Activated CD8-positive, alpha-beta T cell treated with anti-CD3 and anti-CD28 coated beads for 36 hours (primary cell): Measurements from ENCODE around the gene ILK. TPM values are rescaled to one million over a fixed set of nuclear protein-coding genes. Genes with fewer than 3 reads are reported as not detected.

ENCODE experiments used
- ATAC-seq: fragments of 200-7000 bp; cut with Tn5 transposase; one replicate; pipeline ENCODE4 v1.10.0; 2021; ENCODE audit warnings: mild to moderate bottlenecking, moderate library complexity
- CTCF ChIA-PET: fragments of 350-600 bp; sonication (Branson Sonifier 250); formaldehyde crosslinking; loops from one replicate; lab custom pipeline; 2021; ENCODE audit warnings: antibody characterized with exemption; lab: Charles Lee
- POLR2A ChIA-PET: fragments of 350-600 bp; sonication (Branson Sonifier 250); formaldehyde crosslinking; loops from one replicate; lab custom pipeline; 2021; ENCODE audit warnings: antibody characterized with exemption; lab: Charles Lee
- DNase-seq: peaks from one replicate; pipeline ENCODE4 v3.0.0-alpha.2; 2020
- H3K27ac Mint-ChIP-seq: one replicate; pipeline ENCODE4 v1.8.0; 2021; ENCODE audit warnings: mild to moderate bottlenecking, mixed read lengths
- H3K27me3 Mint-ChIP-seq: one replicate; pipeline ENCODE4 v1.8.0; 2021; ENCODE audit warnings: mixed read lengths
- H3K36me3 Mint-ChIP-seq: one replicate; pipeline ENCODE4 v1.8.0; 2021; ENCODE audit warnings: low read depth, mixed read lengths
- H3K4me1 Mint-ChIP-seq: one replicate; pipeline ENCODE4 v1.8.0; 2021; ENCODE audit warnings: low read depth, mixed read lengths
- H3K4me3 Mint-ChIP-seq: one replicate; pipeline ENCODE4 v1.8.0; 2021; ENCODE audit warnings: mild to moderate bottlenecking, moderate library complexity, mixed read lengths
- H3K9me3 Mint-ChIP-seq: one replicate; pipeline ENCODE4 v1.8.0; 2021; ENCODE audit warnings: mixed read lengths
- intact Hi-C: fragments of 100-400 bp; cut with micrococcal nuclease; formaldehyde crosslinking; loops from one replicate; pipeline ENCODE4 v1.10.0; 2022
- total RNA-seq, 2 experiments: library from RNA; stranded (reverse); gene quantifications; one replicate each; pipeline ENCODE4 v1.2.3, GENCODE V29; 2021
- TF ChIP-seq, protein P1 (sequence below): fragments of 200-600 bp; IDR thresholded peaks from one replicate; pipeline ENCODE4 v1.8.0; 2022; ENCODE audit warnings: antibody characterized with exemption, mild to moderate bottlenecking

Gene ILK
- total RNA-seq, result 10 to 100 TPM; 70.6 to 71.7 TPM

DNA sequence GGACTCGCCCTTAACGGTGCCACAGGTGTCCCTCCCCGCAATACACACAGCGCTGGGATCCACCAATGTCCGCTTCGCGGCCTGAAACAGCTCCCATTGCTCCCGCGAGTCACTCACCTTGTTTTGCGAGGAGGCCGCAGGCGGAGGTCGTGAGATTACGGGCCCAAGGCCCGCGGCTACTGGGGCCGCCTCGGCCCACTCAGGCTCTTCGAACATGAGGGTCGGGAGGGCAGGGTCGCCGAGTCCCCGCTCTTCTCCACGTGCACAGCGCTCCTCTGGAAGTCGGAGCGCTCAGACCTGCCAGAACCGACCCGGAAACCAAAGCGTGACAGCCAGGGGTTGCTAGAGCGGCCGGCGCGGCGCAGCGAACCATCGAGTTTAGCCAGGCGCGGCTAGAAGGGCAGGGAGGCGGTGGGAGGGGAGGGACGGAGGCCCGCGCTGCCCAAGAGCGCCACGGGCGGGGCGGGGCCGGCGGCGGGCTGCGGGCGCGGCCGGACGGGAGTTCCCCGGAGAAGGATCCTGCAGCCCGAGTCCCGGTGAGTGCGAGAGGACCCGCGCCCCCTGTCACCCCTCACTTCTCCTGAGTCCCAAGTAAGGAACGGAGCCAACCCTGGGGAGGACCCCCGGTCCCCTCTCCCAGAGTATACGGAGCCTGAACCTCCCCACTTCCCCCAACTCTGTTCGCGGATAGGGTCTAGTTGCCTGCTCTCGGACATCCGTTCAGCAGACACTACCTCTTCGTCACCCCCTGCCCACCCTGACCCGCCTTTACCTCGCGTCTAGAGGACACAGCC is at the start of gene ILK, which contains the start of gene RRP8:
Gene ILK, plus strand, starts transcription at position 488 of the 794 bp plus-strand sequence. CDS start 498 bp downstream, outside the sequence.
Gene RRP8, minus strand, starts transcription at position 330 of the 794 bp plus-strand sequence. Its CDS starts 114 bp downstream, at position 216.
- Mint-ChIP-seq H3K4me3 (no peak within 1 kb of the TSS), H3K27me3 (no peaks in the 10 kb centered on the region), H3K4me1 (peaks cover 49% of the 10 kb centered on the region), H3K36me3 (peaks cover 38% of the 10 kb centered on the region), H3K9me3 (no peaks in the 10 kb centered on the region), H3K27ac (no peak within 1 kb of the TSS)
- peak; percentile 90 for DNase-seq
- ChIA-PET CTCF (interaction anchor here (1.0 to 4.0 kb wide), 16 partner anchors 8 to 224 kb away, joined by 3 to 32 read pairs (median 6); partner anchors contain the start of genes MRPL17, TAF10 and TPP1), POLR2A (interaction anchor here (0.7 to 7.8 kb wide), 9 partner anchors 8 to 228 kb away, joined by 3 to 48 read pairs (median 4); partner anchors contain the start of genes MRPL17, SMPD1 and TPP1)
- peak; percentile 81 for ATAC-seq
- intact Hi-C loops, result loop anchor here (10.0 kb wide), 2 partner anchors 51 to 209 kb away; partner anchors contain the start of genes DCHS1 and SMPD1
- TF ChIP-seq, protein P1, sequence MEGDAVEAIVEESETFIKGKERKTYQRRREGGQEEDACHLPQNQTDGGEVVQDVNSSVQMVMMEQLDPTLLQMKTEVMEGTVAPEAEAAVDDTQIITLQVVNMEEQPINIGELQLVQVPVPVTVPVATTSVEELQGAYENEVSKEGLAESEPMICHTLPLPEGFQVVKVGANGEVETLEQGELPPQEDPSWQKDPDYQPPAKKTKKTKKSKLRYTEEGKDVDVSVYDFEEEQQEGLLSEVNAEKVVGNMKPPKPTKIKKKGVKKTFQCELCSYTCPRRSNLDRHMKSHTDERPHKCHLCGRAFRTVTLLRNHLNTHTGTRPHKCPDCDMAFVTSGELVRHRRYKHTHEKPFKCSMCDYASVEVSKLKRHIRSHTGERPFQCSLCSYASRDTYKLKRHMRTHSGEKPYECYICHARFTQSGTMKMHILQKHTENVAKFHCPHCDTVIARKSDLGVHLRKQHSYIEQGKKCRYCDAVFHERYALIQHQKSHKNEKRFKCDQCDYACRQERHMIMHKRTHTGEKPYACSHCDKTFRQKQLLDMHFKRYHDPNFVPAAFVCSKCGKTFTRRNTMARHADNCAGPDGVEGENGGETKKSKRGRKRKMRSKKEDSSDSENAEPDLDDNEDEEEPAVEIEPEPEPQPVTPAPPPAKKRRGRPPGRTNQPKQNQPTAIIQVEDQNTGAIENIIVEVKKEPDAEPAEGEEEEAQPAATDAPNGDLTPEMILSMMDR, result no peak

DNA sequence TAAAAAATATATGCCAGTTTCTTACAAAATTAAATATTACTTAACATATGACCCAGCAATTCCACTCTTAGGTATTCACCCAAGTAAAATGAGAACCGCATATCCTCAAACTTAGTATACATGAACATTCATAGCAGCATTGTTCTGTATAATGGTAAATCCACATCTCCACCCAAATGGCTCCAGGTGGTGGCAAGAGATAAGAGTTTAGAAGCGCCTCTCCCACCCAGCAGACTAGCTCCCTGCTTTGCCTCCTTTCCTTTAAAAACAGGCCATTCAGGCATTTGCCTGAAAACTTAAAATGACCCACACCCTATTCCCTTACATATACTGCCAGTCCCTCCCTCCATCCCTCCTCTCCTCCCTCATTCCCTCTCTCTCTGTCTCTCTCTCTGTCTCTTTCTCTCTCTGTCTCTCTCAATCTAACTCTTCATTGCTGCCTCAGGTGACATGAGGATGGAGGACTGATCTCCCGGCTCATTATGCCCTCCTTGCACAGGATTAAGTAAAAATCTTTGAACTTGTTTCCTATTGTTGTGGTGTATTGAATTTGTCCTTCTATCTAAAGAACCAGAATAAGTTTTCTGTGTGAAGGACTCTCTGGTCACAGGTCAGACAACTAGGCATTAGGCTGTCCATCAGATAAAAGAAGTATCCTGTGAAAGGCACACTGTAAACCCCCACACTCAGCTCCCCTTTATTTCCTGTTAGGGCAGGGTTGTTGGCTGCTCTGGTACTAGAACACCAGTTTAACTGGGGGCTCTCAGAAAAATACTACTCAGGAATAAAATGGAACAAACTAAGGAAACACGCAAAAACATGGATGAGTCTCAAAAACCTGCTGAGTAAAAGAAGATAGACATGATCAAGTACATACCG is 48.5 kb upstream of the ILK start:
- no peak overlapping the region for H3K4me3 Mint-ChIP-seq
- TF ChIP-seq, protein P1, result no peak
- CTCF ChIA-PET, result interaction anchor here (0.8 to 1.1 kb wide), 2 partner anchors 39 to 176 kb away, joined by 3 read pairs; no protein-coding TSS in a partner anchor
- no peaks in the 10 kb centered on the region for H3K27me3 Mint-ChIP-seq
- DNase-seq (no peak), ATAC-seq (no peak)
- no peaks in the 10 kb centered on the region for H3K9me3 Mint-ChIP-seq
- POLR2A ChIA-PET, result no interaction called here
- H3K27ac Mint-ChIP-seq, result no peak overlapping the region
- intact Hi-C loops, result no loop called here
- no peaks in the 10 kb centered on the region for H3K4me1 Mint-ChIP-seq
- H3K36me3 Mint-ChIP-seq, result no peaks in the 10 kb centered on the region

DNA sequence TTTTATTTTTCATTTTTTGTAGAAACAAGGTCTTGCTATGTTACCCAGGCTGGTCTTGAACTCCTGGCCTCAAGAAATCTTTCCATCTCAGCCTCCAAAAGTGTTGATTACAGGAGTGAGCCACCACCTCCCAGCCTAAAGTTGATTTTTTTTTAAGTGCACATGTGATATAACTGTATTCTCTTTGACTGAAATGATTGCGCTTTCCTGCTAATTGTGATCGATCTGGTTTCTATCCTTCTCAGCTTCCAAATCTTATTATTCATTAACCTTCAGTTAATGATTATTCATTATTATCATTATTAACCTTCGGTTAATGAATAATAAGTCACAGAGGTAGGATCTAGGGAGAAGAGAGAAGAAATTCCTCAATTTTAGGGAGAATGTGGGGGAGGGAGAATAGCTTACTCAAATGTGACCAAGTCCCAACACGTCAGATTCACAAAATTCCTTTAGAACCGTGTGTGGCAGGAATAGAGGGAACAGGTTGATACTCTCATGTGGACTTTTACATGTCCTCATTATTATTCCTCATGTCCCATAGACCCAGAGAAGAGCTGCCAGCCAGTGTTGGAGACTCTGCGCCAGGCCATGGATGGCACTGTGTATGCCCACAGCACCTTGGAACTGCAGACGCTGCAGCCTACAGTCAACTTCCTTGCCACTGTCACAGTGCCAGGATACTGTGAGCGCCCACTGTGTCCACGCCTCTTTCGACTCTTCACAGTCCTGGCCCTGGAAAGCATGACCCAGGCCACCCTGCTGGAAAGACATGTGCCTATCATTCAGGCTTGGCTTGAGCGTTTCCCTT is 47.2 kb upstream of the ILK start:
- TF ChIP-seq, protein P1, result no peak
- no peaks in the 10 kb centered on the region for H3K4me1 Mint-ChIP-seq
- no peaks in the 10 kb centered on the region for H3K9me3 Mint-ChIP-seq
- no peak overlapping the region for H3K4me3 Mint-ChIP-seq
- POLR2A ChIA-PET, result interaction anchor here (0.5 to 1.0 kb wide), 2 partner anchors 10 to 520 kb away, joined by 3 read pairs; no protein-coding TSS in a partner anchor
- H3K27me3 Mint-ChIP-seq, result no peaks in the 10 kb centered on the region
- H3K27ac Mint-ChIP-seq, result no peak overlapping the region
- intact Hi-C loops, result no loop called here
- no peak for ATAC-seq
- no peak for DNase-seq
- CTCF ChIA-PET, result interaction anchor here (0.8 to 1.1 kb wide), 3 partner anchors 38 to 177 kb away, joined by 3 read pairs; no protein-coding TSS in a partner anchor
- H3K36me3 Mint-ChIP-seq, result no peaks in the 10 kb centered on the region

DNA sequence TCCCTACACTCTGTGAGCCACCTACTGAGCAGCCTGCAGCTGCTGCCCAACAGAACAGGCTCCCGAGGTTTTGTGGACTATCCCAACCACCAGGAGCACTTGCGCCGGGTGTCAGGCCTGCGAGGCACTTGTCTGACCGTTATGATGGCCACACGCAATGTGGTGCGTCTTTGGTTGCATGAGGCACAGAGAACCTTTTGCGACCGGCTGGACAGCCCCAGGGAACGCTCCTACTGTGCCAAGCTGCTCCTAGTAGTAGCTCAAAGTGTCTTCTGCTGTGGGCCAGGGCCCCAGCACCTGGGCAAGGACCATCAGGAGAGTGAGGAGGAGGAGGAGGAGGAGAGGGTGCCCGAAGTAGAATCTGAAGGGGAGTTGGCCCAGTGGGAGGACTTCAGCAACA is 46.5 kb upstream of the ILK start:
- Mint-ChIP-seq H3K9me3 (no peaks in the 10 kb centered on the region), H3K4me3 (no peak overlapping the region), H3K27me3 (no peaks in the 10 kb centered on the region), H3K27ac (no peak overlapping the region), H3K4me1 (no peaks in the 10 kb centered on the region), H3K36me3 (peaks cover 1% of the 10 kb centered on the region)
- TF ChIP-seq, protein P1, result no peak
- intact Hi-C loops, result no loop called here
- ATAC-seq (no peak), DNase-seq (no peak)
- CTCF ChIA-PET, result interaction anchor here (1.0 kb wide), 1 partner anchor 113 kb away, joined by 3 read pairs; no protein-coding TSS in a partner anchor
- POLR2A ChIA-PET, result interaction anchor here (0.5 to 1.0 kb wide), 2 partner anchors 11 to 520 kb away, joined by 3 read pairs; no protein-coding TSS in a partner anchor
